ENCODE measurements around the gene PLPP3.

The PLPP3 gene

DNA sequence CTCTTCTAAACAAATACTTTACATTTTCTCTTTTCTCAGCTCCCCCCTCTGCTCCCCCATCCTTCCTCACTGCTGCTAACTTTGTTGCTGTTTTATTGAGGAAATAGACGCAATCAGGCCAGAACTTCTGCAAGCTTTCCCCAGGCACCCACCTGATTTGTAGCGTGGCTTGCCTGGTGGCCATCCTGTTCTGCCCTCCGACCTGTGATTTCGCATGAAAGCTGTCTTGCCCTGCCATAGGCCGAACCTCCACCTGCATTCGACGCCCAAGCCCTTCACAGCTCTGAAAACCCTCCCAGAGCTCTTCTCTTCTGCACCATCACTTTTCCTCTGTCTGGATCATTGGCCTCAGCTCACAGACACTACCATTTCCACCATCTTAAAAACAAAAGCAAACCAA, 100.6 kb downstream of the PLPP3 start:
- Histone ChIP-seq H3K27me3 (ENCODE audit: insufficient read depth, low read length) (no peaks in the 10 kb centered on the region), H3K9ac (ENCODE audit: low read length) (no peak overlapping the region), H3K27ac (ENCODE audit: low read depth, low read length, poor library complexity, severe bottlenecking) (no peak overlapping the region), H3K4me1 (ENCODE audit: insufficient read depth, low read length, severe bottlenecking) (no peaks in the 10 kb centered on the region), H3K79me2 (ENCODE audit: insufficient read depth, low read length) (no peaks in the 10 kb centered on the region), H2AFZ (ENCODE audit: low read length) (no peak overlapping the region), H3K4me2 (ENCODE audit: low read length) (no peak overlapping the region), H4K20me1 (ENCODE audit: insufficient read depth, low read length) (no peaks in the 10 kb centered on the region), H3F3A (ENCODE audit: insufficient read depth, low read length) (no peaks in the 10 kb centered on the region), H3K9me2 (ENCODE audit: low read depth, low read length) (no peaks in the 10 kb centered on the region), H3K9me3 (ENCODE audit: low read length) (no peaks in the 10 kb centered on the region), H3K4me3 (ENCODE audit: low read depth, low read length, poor library complexity, severe bottlenecking) (no peak overlapping the region), H3K36me3 (ENCODE audit: insufficient read depth, low read length) (no peaks in the 10 kb centered on the region)
- TF ChIP-seq, protein P1, sequence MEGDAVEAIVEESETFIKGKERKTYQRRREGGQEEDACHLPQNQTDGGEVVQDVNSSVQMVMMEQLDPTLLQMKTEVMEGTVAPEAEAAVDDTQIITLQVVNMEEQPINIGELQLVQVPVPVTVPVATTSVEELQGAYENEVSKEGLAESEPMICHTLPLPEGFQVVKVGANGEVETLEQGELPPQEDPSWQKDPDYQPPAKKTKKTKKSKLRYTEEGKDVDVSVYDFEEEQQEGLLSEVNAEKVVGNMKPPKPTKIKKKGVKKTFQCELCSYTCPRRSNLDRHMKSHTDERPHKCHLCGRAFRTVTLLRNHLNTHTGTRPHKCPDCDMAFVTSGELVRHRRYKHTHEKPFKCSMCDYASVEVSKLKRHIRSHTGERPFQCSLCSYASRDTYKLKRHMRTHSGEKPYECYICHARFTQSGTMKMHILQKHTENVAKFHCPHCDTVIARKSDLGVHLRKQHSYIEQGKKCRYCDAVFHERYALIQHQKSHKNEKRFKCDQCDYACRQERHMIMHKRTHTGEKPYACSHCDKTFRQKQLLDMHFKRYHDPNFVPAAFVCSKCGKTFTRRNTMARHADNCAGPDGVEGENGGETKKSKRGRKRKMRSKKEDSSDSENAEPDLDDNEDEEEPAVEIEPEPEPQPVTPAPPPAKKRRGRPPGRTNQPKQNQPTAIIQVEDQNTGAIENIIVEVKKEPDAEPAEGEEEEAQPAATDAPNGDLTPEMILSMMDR (IDR thresholded peaks at IDR 0.05; ENCODE audit: low read length), result no peak
- TF ChIP-seq EZH2 (IDR thresholded peaks at IDR 0.05; ENCODE audit: borderline replicate concordance, low read length), result no peak

DNA sequence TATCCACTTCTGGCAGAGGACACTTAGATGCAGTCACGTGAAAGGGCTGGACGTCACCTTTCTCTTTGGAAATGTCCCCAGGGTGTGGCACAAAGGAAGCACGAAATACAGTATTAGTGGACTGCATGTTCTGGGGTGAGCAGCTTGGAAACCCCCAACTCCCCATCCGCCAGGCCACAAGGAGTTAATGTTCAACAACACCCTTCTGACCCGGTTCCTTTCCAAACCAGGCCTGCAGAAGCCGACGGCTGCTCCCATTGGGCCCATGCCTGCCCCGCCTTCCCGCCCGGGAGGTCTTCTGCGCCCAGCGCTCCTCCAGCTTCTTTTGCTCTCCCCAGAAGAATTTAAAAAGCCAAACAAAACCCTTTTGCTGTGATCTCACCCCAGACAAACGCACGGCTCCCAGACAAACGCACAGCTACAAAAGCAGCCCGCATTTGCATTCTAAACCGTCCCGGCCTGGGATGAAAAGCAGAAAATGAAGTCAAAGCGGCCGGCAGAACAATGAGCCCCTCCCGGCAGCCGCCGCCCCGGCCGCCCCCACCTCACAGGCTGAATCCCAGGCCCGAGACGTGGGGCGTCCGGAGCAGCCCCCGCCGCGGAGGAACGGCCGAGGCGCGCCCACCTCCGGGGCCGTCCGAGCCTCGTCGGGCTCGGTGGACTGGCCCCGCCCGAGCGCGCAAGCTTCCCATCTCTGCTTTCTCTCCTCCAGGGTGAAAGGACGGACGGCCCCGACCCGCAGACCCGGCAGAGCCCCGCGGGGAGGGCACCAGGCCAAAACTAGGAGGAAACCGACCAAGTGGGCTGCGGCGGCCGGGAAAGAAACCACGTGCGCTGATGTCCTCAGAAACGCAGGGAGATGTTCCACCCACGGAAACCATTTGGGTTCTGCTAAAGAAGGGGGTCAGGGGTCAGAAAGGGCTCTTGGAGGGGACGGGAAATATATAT, 101.9 kb downstream of the PLPP3 start:
- Histone ChIP-seq H3K4me2 (ENCODE audit: low read length) (no peak overlapping the region), H3K4me1 (ENCODE audit: insufficient read depth, low read length, severe bottlenecking) (no peaks in the 10 kb centered on the region), H3K9me2 (ENCODE audit: low read depth, low read length) (no peaks in the 10 kb centered on the region), H3K79me2 (ENCODE audit: insufficient read depth, low read length) (no peaks in the 10 kb centered on the region), H3K9me3 (ENCODE audit: low read length) (no peaks in the 10 kb centered on the region), H3K4me3 (ENCODE audit: low read depth, low read length, poor library complexity, severe bottlenecking) (no peak overlapping the region), H3K27ac (ENCODE audit: low read depth, low read length, poor library complexity, severe bottlenecking) (no peak overlapping the region), H2AFZ (ENCODE audit: low read length) (no peak overlapping the region), H4K20me1 (ENCODE audit: insufficient read depth, low read length) (no peaks in the 10 kb centered on the region), H3K36me3 (ENCODE audit: insufficient read depth, low read length) (no peaks in the 10 kb centered on the region), H3F3A (ENCODE audit: insufficient read depth, low read length) (no peaks in the 10 kb centered on the region), H3K9ac (ENCODE audit: low read length) (no peak overlapping the region), H3K27me3 (ENCODE audit: insufficient read depth, low read length) (no peaks in the 10 kb centered on the region)
- TF ChIP-seq, protein P1 (IDR thresholded peaks at IDR 0.05; ENCODE audit: low read length), result no peak
- no peak for TF ChIP-seq EZH2 (IDR thresholded peaks at IDR 0.05; ENCODE audit: borderline replicate concordance, low read length)

DNA sequence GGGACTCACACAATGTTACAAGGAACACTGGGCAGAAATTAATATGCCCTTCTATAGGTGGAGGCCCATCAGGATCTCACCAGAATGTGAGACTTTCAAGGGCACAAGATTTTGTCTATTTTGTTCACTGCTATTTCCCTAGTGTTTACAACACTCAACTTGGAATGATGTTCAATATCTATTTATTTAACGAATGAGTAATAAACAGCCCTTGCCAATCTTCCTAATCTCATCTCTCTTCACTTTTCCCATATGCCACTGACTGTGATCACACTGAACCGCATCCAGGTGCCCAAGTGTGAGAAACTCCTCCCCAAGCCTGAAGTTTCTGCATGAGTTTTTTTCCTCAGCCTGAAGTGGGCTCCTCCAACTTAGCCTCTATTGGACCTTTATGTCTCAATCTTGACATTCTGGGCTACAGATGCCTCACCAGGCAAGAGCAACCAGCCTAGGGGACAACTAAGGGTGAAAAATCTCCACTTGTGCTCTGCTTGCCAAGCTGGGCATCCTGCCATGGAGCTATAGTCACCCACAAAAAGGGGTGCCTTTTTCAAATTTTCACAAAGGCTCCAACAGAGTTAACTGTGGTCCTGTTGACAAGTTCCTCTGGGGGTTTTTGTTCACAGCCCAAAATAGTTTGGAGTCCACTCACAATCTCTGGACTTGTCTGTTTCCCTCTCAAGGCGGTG, 105.6 kb downstream of the PLPP3 start:
- H3K9ac ChIP-seq (ENCODE audit: low read length), result no peak overlapping the region
- no peak overlapping the region for H2AFZ ChIP-seq (ENCODE audit: low read length)
- H3K27ac ChIP-seq (ENCODE audit: low read depth, low read length, poor library complexity, severe bottlenecking), result no peak overlapping the region
- no peaks in the 10 kb centered on the region for H3K9me3 ChIP-seq (ENCODE audit: low read length)
- TF ChIP-seq, protein P1 (IDR thresholded peaks at IDR 0.05; ENCODE audit: low read length), result no peak
- no peak for TF ChIP-seq EZH2 (IDR thresholded peaks at IDR 0.05; ENCODE audit: borderline replicate concordance, low read length)
- no peaks in the 10 kb centered on the region for H3K4me1 ChIP-seq (ENCODE audit: insufficient read depth, low read length, severe bottlenecking)
- H3F3A ChIP-seq (ENCODE audit: insufficient read depth, low read length), result no peaks in the 10 kb centered on the region
- H3K79me2 ChIP-seq (ENCODE audit: insufficient read depth, low read length), result no peaks in the 10 kb centered on the region
- no peaks in the 10 kb centered on the region for H3K9me2 ChIP-seq (ENCODE audit: low read depth, low read length)
- no peaks in the 10 kb centered on the region for H3K27me3 ChIP-seq (ENCODE audit: insufficient read depth, low read length)
- no peak overlapping the region for H3K4me3 ChIP-seq (ENCODE audit: low read depth, low read length, poor library complexity, severe bottlenecking)
- H3K4me2 ChIP-seq (ENCODE audit: low read length), result no peak overlapping the region
- H4K20me1 ChIP-seq (ENCODE audit: insufficient read depth, low read length), result no peaks in the 10 kb centered on the region
- no peaks in the 10 kb centered on the region for H3K36me3 ChIP-seq (ENCODE audit: insufficient read depth, low read length)
